Measurements from ENCODE around the gene PLAAT4. TPM values are rescaled to one million over a fixed set of nuclear protein-coding genes. Genes with fewer than 3 reads are reported as not detected.

PLAAT4 gene
- total RNA-seq, 1 experiment from 2014 or later, result 0.52 TPM

- CTCF ChIA-PET, result no interaction called here
- ATAC-seq (no peak), DNase-seq (ENCODE audit: low read depth, low spot score) (no peak)
- BruUV-seq (replicated peaks), result no TSS peak
- Histone ChIP-seq H3K9me2 (ENCODE audit: insufficient read depth) (no peaks in the 10 kb centered on the region), H3K4me3 (replicated peaks in 1 of 2; ENCODE audit: low read depth in 1 of 2, low read length in 2 of 2) (no peak overlapping the region), H3K27ac (ENCODE audit: low read depth, low read length) (no peak overlapping the region), H3K9ac (ENCODE audit: low read length) (no peak overlapping the region), H3K79me2 (ENCODE audit: insufficient read depth, low read length) (no peaks in the 10 kb centered on the region), H2AFZ (ENCODE audit: low read depth, low read length, poor library complexity, severe bottlenecking) (no peak overlapping the region), H3K9me3 (ENCODE audit: control insufficient read depth in 1 of 2, insufficient read depth in 1 of 2, low read depth in 1 of 2, low read length in 2 of 2) (peaks cover 5 to 8% of the 10 kb centered on the region in 2 experiments; a peak in 2 of 4 replicates), H3K4me1 (ENCODE audit: control insufficient read depth in 1 of 2, insufficient read depth in 2 of 2, low read length in 2 of 2) (no peaks in the 10 kb centered on the region), H3K36me3 (ENCODE audit: control insufficient read depth in 1 of 2, insufficient read depth in 2 of 2, low read length in 2 of 2) (no peaks in the 10 kb centered on the region), H4K20me1 (ENCODE audit: insufficient read depth) (no peaks in the 10 kb centered on the region), H3K4me2 (ENCODE audit: low read length) (no peak overlapping the region), H3K27me3 (ENCODE audit: insufficient read depth, low read length) (no peaks in the 10 kb centered on the region)
- no peak for TF ChIP-seq ZFX (IDR thresholded peaks at IDR 0.05)
- TF ChIP-seq CTCF (IDR thresholded peaks at IDR 0.05 in 2 of 3, conservative IDR thresholded peaks at IDR 0.05 in 1 of 3; ENCODE audit: borderline replicate concordance in 1 of 3, insufficient read depth in 1 of 3, low read depth in 2 of 3, low read length in 2 of 3), result no peak
- TF ChIP-seq JUND (IDR thresholded peaks at IDR 0.05), result no peak
- TF ChIP-seq YY1 (IDR thresholded peaks at IDR 0.05; ENCODE audit: extremely low read depth, insufficient replicate concordance, low read depth, low read length), result no peak
- TF ChIP-seq EZH2 (IDR thresholded peaks at IDR 0.05), result no peak
- TF ChIP-seq SP1 (IDR thresholded peaks at IDR 0.05; ENCODE audit: low read depth), result no peak
- TF ChIP-seq ELF1 (IDR thresholded peaks at IDR 0.05; ENCODE audit: borderline replicate concordance, low read depth), result no peak
- TF ChIP-seq EZH2phosphoT487 (IDR thresholded peaks at IDR 0.05; ENCODE audit: borderline replicate concordance), result no peak
- TF ChIP-seq ZNF274 (IDR thresholded peaks at IDR 0.05; ENCODE audit: low read depth, low read length), result no peak
- TF ChIP-seq CEBPB (IDR thresholded peaks at IDR 0.05; ENCODE audit: low read depth), result no peak
- TF ChIP-seq FOSL1 (IDR thresholded peaks at IDR 0.05; ENCODE audit: low read depth), result no peak
- intact Hi-C loops (cut with micrococcal nuclease), result loop anchor here (10.0 kb wide), 1 partner anchor 1210 kb away; no protein-coding TSS in a partner anchor
- POLR2A ChIA-PET, result no interaction called here
- RAD21 ChIA-PET (ENCODE audit: low non-redundant PET in 1 of 2, low total read pairs in 2 of 2, uncharacterized antibody in 2 of 2, unreplicated experiment in 2 of 2), result no interaction called here
Measured at GRCh38 chr11:63504933-63505586, 31.5 kb upstream of the PLAAT4 start.
